OCI-LY7 (cell line): ENCODE measurements around the gene ARHGAP24. TPM values are rescaled to one million over a fixed set of nuclear protein-coding genes. Genes with fewer than 3 reads are reported as not detected.

Experiments
- BruUV-seq: library from RNA; stranded (reverse); fragments of 400-500 nt; replicated peaks from 2 replicates; lab custom pipeline; 2021; lab: Mats Ljungman, UMichigan
- CTCF ChIA-PET: fragments of 300-600 bp; sonication (Branson Sonifier 250); formaldehyde crosslinking; loops from one replicate; lab custom pipeline; 2022; ENCODE audit warnings: antibody characterized with exemption; ENCODE audit not compliant: unreplicated experiment; lab: Charles Lee
- POLR2A ChIA-PET: fragments of 300-600 bp; sonication (Branson Sonifier 250); formaldehyde crosslinking; loops from one replicate; lab custom pipeline; 2022; ENCODE audit warnings: antibody characterized with exemption; lab: Charles Lee
- DNase-seq: peaks from one replicate; pipeline ENCODE4 v3.0.0-alpha.2; 2015; ENCODE audit warnings: low spot score
- H2AFZ ChIP-seq: fragments of 200-600 bp; sonication (generic), shearing (Covaris generic); 2 replicates; pipeline ENCODE4 v1.6.1; 2014; ENCODE audit warnings: mild to moderate bottlenecking, antibody characterized with exemption, low read length, moderate library complexity
- H3K27ac ChIP-seq: fragments of 200-600 bp; sonication (generic); 2 replicates; pipeline ENCODE4 v1.5.1; 2014; ENCODE audit warnings: mixed run types, low read depth, mild to moderate bottlenecking, moderate library complexity, low read length, inconsistent platforms; ENCODE audit not compliant: poor library complexity, severe bottlenecking
- H3K36me3 ChIP-seq: fragments of 200-600 bp; sonication (generic); 2 replicates; pipeline ENCODE4 v1.6.1; 2014; ENCODE audit warnings: mild to moderate bottlenecking, antibody characterized with exemption, low read length, moderate library complexity, mixed read lengths; ENCODE audit not compliant: insufficient read depth
- H3K4me1 ChIP-seq: fragments of 200-600 bp; sonication (generic); 2 replicates; pipeline ENCODE4 v1.5.1; 2014; ENCODE audit warnings: mild to moderate bottlenecking, low read length; ENCODE audit not compliant: insufficient read depth, poor library complexity, severe bottlenecking
- H3K4me2 ChIP-seq: fragments of 200-600 bp; sonication (generic); 2 replicates; pipeline ENCODE4 v1.6.1; 2014; ENCODE audit warnings: mild to moderate bottlenecking, low read length
- H3K4me3 ChIP-seq: fragments of 200-600 bp; sonication (generic); 2 replicates; pipeline ENCODE4 v1.5.1; 2014; ENCODE audit warnings: mild to moderate bottlenecking, low read depth, low read length; ENCODE audit not compliant: poor library complexity, severe bottlenecking
- H3K79me2 ChIP-seq: fragments of 200-600 bp; sonication (generic); 2 replicates; pipeline ENCODE4 v1.6.1; 2016; ENCODE audit warnings: low read depth, mild to moderate bottlenecking, low read length, moderate library complexity, mixed read lengths; ENCODE audit not compliant: insufficient read depth
- H3K9me2 ChIP-seq: fragments of 200-600 bp; sonication (generic); 2 replicates; pipeline ENCODE4 v1.6.1; 2016; ENCODE audit warnings: mild to moderate bottlenecking, low read length, mixed read lengths; ENCODE audit not compliant: insufficient read depth
- H3K9me3 ChIP-seq: fragments of 200-600 bp; sonication (generic); 2 replicates; pipeline ENCODE4 v1.6.1; 2014; ENCODE audit warnings: mild to moderate bottlenecking, mixed run types, low read length, mixed read lengths
- H4K20me1 ChIP-seq: fragments of 200-600 bp; sonication (generic); 2 replicates; pipeline ENCODE4 v1.6.1; 2014; ENCODE audit warnings: mild to moderate bottlenecking, antibody characterized with exemption, low read length, moderate library complexity, mixed read lengths; ENCODE audit not compliant: insufficient read depth
- CTCF ChIP-seq: fragments of 200-600 bp; sonication (generic); conservative IDR thresholded peaks from 2 replicates; pipeline ENCODE4 v1.5.1; 2014; ENCODE audit warnings: mild to moderate bottlenecking, antibody characterized with exemption, low read length, moderate library complexity, mixed read lengths
- EZH2phosphoT487 ChIP-seq: fragments of 200-600 bp; sonication (generic); IDR thresholded peaks from 2 replicates; pipeline ENCODE4 v1.6.1; 2018; ENCODE audit warnings: low read depth, borderline replicate concordance, mild to moderate bottlenecking, mixed run types, antibody characterized with exemption, low read length, moderate library complexity, mixed read lengths
- intact Hi-C: fragments of 100-400 bp; cut with micrococcal nuclease; formaldehyde crosslinking; loops from one replicate; pipeline ENCODE4 v1.10.0; 2022; ENCODE audit not compliant: unreplicated experiment
- total RNA-seq, 2 experiments: library from RNA; depleted of rRNA in 1 of 2; stranded (reverse); fragments of >200 nt in 1 of 2; shearing (Covaris generic) in 1 of 2; gene quantifications; 2 replicates each; pipeline ENCODE4 v1.2.3, GENCODE V29; 2014 to 2022

Gene ARHGAP24
- total RNA-seq, 2 experiments from 2014 or later, result 0.88 to 4.4 TPM

GRCh38 chr4:85828027-85828890 is 353.3 kb downstream of the ARHGAP24 start:
- ChIA-PET POLR2A (interaction anchor here (0.5 kb wide), 1 partner anchor 749 kb away, joined by 4 read pairs; no protein-coding TSS in a partner anchor), CTCF (no interaction called here)
- no TSS peak for BruUV-seq
- H3K9me2 ChIP-seq, result no peaks in the 10 kb centered on the region
- no peak for DNase-seq
- TF ChIP-seq CTCF (no peak), EZH2phosphoT487 (no peak)
- H3K4me2 ChIP-seq, result no peak overlapping the region
- H3K4me3 ChIP-seq, result no peak overlapping the region
- no peaks in the 10 kb centered on the region for H4K20me1 ChIP-seq
- H3K79me2 ChIP-seq, result no peaks in the 10 kb centered on the region
- H2AFZ ChIP-seq, result no peak overlapping the region
- intact Hi-C loops, result no loop called here
- H3K27ac ChIP-seq, result no peak overlapping the region
- H3K36me3 ChIP-seq, result no peaks in the 10 kb centered on the region
- H3K9me3 ChIP-seq, result no peaks in the 10 kb centered on the region
- H3K4me1 ChIP-seq, result no peaks in the 10 kb centered on the region

GRCh38 chr4:85829276-85830051 is 354.5 kb downstream of the ARHGAP24 start:
- Histone ChIP-seq H3K79me2 (no peaks in the 10 kb centered on the region), H3K9me2 (no peaks in the 10 kb centered on the region), H3K4me3 (no peak overlapping the region), H3K4me1 (no peaks in the 10 kb centered on the region), H4K20me1 (no peaks in the 10 kb centered on the region), H3K36me3 (no peaks in the 10 kb centered on the region), H3K4me2 (no peak overlapping the region), H2AFZ (no peak overlapping the region), H3K27ac (no peak overlapping the region), H3K9me3 (no peaks in the 10 kb centered on the region)
- no peak for DNase-seq
- no TSS peak for BruUV-seq
- TF ChIP-seq CTCF, result no peak
- TF ChIP-seq EZH2phosphoT487, result no peak
- intact Hi-C loops, result no loop called here
- ChIA-PET POLR2A (no interaction called here), CTCF (no interaction called here)
